G401 (cell line): ENCODE measurements around the gene PPP6R3. TPM values are rescaled to one million over a fixed set of nuclear protein-coding genes. Genes with fewer than 3 reads are reported as not detected.
"Not testable (repeated sequence)": the region's sequence is repeated elsewhere in the genome, so short reads cannot be mapped to it uniquely, and the experiment has no call there.

Source experiments
- DNase-seq: peaks from one replicate; pipeline ENCODE4 v3.0.0-alpha.2; 2015; ENCODE audit warnings: low spot score
- in situ Hi-C: cut with HindIII; loops from 2 replicates; pipeline ENCODE4 v1.10.0; 2016; ENCODE audit warnings: low sequenced_read_pairs, mixed read lengths
- total RNA-seq: library from RNA; depleted of rRNA; stranded (reverse); fragments of >200 nt; shearing (Covaris generic); gene quantifications from 2 replicates; pipeline ENCODE4 v1.2.3, GENCODE V29; 2014

PPP6R3 gene
- total RNA-seq, 1 experiment from 2014 or later: 157 TPM

DNA sequence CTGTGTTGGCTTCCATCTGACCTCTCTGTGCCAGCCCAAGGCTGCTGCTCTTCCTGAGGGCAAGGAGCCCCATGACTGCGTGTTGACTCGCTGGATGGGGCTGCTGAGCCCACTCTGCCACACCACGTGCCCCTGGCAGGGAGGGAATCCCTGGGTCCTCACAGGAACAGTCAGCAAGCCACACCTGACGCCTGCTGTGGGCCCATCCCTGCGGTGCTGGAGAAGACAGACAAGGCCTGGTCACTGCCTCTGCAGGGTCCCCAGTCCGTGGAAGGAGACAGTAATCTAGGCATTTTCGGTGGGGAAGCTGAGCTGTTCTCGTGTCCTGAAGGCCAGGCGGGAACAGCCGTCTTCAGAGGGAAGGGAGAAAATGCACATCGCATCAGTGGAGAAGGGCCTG lies 10.6 kb upstream of the PPP6R3 start:
- no peak for DNase-seq
- in situ Hi-C loops: no loop called here

GRCh38 chr11:68450711-68451110 lies 9.8 kb upstream of the PPP6R3 start:
- DNase-seq: no peak
- in situ Hi-C loops: no loop called here

GRCh38 chr11:68454767-68455166 lies 5.8 kb upstream of the PPP6R3 start:
- no peak for DNase-seq
- in situ Hi-C loops: no loop called here

GRCh38 chr11:68455485-68455884 lies 5.1 kb upstream of the PPP6R3 start:
- in situ Hi-C loops: no loop called here
- no peak for DNase-seq

DNA sequence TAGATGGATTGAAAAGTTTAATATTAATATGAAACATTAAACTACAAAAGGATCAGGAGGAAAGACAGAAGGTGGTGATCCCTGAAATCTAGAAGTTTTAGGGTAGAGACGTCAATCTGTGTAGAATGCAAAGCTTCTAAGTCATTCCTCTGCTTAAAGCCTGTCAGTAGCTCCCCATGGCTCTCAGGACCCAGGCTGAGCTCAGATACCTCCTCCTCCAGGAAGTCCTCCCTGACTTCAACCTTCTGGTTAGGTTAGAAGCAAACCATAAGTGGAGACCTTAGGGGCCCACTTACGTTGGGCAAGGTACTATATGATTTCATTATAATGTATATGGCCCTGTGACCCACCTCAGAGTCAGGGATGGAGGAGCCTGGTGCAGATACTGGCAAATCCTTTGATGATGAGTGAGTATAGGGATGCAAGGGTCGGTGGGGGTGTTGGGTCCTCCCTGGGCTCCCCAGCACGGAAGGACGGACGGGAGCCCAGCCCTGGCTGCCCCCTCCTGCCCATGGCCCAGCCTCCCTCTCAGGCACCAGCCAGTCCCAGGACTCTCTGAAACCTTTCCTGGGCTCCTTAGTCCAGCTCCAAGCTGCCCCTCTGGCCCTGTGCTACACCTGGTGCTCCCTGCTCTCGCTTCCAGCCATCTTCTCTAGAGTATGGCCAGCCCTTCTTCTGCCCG lies 3.2 kb upstream of the PPP6R3 start:
- in situ Hi-C loops: no loop called here
- no peak for DNase-seq

DNA sequence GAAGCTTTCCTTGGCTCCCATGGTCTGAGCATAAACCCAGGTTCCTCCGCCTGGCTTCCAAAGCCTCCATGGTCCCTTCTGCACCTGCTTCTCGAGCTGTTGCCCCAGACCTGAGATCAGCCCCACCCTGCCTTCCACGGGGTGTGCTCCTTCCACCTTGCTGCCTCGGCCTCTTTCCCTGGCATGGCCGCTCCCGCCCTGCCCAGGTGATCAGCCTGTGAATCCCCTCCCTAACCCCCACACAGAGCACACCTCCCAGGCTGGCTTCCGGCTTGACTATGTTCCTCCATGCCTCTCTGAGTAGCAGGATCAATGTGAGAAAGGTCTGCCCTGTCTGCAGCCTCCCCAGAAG lies 2.7 kb upstream of the PPP6R3 start:
- in situ Hi-C loops: no loop called here
- DNase-seq: no peak

- DNase-seq, in situ Hi-C loops: not testable (repeated sequence)
These were observed 2.2 kb upstream of the PPP6R3 start for GRCh38 chr11:68458340-68458739.

DNA sequence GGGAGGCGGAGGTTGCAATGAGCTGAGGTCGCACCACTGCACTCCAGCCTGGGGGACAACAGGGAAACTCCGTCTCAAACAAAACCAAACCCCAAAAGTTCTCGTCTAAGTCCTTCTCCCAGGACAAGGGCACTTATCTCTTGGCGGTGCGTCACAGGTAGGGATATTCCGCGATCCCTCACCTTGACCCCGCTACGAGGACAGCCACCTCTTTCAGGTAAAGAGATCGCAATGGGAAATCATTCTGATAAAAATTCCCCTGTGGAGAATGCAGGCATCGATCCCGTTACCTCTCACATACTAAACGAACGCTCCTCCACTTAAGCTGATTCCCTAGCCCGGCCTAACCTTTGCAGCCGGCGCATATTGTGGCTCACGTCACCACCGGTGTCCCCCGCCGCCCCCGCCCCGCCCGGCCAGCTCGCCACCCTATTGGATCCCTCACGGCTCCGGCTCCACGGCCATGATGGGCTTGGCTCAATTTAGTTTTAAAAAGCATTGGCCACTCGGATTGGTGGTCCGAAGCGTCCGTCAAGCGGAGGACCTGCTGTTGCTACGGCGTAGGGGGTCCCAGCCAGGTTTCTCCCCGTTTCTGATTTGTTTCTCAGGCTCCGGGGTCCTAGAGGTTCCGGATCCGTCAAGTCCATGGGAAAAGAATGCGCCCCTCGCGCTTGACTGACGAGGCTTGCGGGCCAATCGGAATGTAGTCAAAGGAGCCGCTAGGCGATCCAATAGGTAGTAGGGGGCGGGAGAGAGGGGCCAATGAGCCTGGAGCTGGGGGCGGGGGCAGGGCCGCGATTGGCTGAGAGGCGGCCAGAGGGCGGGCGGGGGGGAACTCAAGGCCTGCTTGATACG lies 439 bp upstream of the PPP6R3 start:
- in situ Hi-C loops: no loop called here
- DNase-seq: peak; percentile 100

DNA sequence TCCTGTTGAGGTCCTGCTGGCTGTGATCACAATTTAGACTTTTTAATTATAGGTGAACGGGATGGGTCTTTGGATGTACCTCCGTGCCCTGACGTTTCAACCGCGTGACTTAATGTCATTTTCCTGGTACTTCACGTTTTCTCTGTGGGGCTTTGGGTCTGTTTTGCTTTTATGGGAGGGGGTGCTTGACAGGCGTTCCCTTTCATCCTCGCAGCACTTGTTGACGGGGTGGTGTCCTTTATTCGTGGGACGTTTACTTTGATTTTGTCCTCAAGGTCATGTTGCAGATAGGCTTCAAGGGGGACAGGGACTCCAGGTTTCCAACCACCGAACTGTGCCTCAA lies 994 bp downstream of the PPP6R3 start:
- no peak for DNase-seq
- in situ Hi-C loops: no loop called here

- in situ Hi-C loops: no loop called here
- no peak for DNase-seq
These were observed 3.2 kb downstream of the PPP6R3 start for GRCh38 chr11:68463714-68464113.

GRCh38 chr11:68467201-68467834 lies 6.8 kb downstream of the PPP6R3 start:
- DNase-seq: no peak
- in situ Hi-C loops: no loop called here

DNA sequence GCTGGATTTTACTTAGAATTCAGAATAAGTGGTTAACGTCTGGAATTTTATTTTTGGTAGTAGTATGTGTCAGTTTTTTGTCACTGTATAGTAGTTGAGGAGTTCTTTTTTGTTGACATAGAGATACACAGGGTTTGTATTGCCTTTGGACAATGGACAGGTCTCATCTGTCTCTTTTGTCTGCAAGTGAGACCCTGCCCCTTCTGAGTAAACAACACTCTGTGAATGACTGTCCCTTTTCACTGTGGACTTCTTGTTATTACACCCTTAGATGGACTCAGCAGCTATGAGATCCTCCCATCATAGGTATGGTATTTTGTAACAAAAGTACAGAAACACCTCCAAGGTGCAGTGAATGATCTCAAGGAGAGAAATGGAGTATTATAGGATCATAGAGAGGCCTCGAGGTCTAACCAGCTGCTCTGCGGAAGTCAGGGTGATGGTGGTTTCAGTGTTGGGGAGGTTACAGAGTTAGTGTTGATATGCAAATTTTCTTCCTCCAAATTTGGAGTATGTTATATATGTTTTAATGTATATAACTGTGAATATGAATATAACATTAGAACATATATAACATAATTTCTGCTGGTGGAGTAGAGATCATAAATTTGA lies 7.8 kb downstream of the PPP6R3 start:
- no peak for DNase-seq
- in situ Hi-C loops: no loop called here

DNA sequence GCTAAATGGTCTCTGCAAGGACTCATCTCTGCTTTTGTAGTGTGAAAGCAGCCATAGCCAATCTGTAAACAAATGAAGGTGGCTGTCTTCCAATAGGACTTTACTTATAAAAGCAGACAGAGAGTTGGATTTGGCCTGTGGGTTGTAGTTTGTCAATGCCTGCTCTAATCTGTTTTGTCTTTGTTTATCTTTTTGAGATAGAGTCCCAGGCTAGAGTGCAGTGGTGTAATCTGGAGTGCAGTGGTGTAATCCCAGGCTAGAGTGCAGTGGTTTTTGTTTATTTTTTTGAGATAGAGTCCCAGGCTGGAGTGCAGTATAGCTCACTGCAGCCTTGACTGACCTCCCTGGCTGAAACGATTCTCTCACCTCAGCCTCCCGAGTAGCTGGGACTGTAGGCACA lies 8.6 kb downstream of the PPP6R3 start:
- no peak for DNase-seq
- in situ Hi-C loops: no loop called here

GRCh38 chr11:68469642-68470041 lies 9.1 kb downstream of the PPP6R3 start:
- in situ Hi-C loops: no loop called here
- no peak for DNase-seq

- in situ Hi-C loops: no loop called here
- DNase-seq: no peak
These were observed 9.8 kb downstream of the PPP6R3 start for GRCh38 chr11:68470304-68470811.

DNA sequence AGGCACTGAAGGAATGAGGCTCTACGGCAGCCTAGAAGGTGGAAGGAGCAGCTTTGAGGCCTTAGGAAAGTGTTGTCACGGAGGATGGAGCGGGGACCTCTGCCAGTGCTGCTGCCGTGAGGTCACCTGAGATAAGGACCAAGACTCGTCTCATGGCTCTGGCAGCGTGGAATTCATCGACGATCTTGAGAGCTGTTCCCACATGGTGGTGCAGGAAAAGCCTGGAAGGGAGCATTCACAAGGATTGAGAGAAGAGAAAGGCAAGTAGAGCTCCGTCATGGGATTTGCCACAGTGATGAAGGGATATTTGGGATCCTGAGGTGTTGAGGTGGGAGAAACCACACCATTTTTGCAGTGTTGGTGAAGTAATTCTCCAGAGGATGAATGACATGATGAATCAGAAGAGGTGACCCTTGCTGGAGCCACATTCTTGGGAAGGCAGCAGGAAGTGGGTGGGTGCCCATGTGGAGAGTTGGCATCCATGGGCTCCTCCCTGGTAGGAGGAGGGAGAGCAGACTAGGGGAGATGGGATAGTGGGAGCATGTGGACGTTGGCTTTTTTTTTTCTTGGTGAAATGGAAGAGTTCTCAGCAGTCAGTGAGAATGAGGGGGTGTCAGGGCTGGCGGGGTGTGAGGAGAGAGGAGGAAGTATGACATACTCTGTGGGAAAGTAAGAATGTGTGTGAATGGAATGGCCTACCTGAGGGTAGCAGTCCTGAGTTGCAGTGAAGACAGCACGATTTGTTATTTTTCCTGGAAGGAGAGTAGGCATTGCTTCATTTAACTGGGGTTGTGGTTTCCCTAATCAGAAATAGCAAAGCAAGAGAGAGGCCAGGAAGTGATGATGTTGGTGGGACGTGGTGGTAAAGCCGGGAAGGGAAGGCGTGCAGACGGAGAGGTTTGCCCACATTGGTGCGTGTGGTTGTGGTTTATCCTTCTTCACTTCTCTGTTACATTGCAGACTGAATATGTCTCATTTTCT lies 11.1 kb downstream of the PPP6R3 start:
- in situ Hi-C loops: no loop called here
- DNase-seq: no peak

GRCh38 chr11:68472778-68473177 lies 12.2 kb downstream of the PPP6R3 start:
- no peak for DNase-seq
- in situ Hi-C loops: no loop called here

DNA sequence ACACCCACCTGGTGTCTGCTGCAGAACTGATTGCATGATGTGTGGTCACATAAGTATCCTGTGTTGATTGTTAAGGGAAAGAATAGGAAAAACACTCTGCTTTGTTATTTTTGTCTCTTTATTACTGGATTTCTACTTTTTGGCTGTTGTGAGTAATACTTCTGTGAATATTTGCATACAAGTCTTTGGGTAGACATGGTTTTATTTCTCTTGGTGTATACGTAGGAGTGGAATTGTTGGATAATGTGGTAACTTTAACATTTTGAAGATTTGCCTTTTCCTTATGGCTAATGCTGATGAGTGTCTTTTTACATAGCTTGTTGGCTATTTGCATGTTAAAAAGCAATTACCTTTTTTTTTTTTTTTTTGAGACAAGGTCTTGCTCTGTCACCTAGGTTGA lies 13.1 kb downstream of the PPP6R3 start:
- in situ Hi-C loops: no loop called here
- no peak for DNase-seq

DNA sequence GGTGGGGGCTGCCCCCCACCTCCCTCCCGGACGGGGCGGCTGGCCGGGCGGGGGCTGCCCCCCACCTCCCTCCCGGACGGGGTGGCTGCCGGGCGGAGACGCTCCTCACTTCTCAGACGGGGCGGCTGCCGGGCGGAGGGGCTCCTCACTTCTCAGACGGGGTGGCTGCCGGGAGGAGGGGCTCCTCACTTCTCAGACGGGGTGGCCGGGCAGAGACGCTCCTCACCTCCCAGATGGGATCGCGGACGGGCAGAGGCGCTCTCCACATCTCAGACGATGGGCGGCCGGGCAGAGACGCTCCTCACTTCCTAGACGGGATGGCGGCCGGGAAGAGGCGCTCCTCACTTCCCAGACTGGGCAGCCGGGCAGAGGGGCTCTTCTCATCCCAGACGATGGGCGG lies 15.1 kb downstream of the PPP6R3 start:
- in situ Hi-C loops: not testable (repeated sequence)

More for the DNA sequence above, 15.1 kb downstream of the PPP6R3 start:
- DNase-seq: not testable (repeated sequence)
